NCI-H1105 (cell line): Measurements from ENCODE around the gene SLITRK3.
"Not testable (repeated sequence)": the region's sequence is repeated elsewhere in the genome, so short reads cannot be mapped to it uniquely, and the experiment has no call there.

Source experiments
- DNase-seq: peaks from one replicate; lab custom pipeline; 2025; lab: John Stamatoyannopoulos, UW

The SLITRK3 gene

DNA sequence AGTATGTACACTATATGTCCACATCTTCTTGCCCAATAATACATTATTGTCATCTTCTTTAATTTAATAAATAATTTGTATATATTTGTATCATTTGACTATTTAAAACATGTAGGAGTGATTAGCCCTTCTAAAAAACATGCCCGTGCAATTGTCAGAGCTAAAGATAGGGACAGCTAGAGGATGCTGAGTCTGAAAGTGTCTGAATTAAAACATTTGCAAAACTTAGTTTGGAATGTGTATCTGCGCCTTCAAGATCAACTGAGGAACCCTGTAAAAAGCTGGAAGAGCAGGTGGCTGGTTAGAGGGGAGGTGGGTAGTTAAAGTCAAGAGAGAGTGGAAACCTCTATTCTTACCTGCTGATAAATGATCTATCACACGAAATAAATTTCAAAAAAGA is 4.7 kb downstream of the SLITRK3 start:
- no peak for DNase-seq

DNA sequence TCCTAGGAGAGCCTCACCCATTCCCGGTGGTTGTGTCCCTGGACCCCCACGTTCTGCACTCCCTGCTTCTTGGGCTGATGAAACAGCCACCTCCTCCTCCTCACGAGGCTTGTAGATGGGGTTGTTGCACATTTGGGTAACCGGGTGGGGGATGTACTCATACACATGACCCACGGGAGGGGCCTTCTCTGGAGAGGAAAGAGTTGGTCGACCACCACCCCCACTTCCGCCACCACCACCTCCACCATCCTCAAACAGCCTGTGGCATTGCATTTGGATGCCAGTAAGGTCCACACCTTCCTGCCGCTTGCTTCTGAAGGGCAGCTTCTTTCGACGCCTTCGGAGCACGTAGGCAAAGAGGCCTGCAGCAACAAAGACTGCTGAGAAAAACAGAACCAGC is 7.7 kb downstream of the SLITRK3 start:
- DNase-seq: no peak

DNA sequence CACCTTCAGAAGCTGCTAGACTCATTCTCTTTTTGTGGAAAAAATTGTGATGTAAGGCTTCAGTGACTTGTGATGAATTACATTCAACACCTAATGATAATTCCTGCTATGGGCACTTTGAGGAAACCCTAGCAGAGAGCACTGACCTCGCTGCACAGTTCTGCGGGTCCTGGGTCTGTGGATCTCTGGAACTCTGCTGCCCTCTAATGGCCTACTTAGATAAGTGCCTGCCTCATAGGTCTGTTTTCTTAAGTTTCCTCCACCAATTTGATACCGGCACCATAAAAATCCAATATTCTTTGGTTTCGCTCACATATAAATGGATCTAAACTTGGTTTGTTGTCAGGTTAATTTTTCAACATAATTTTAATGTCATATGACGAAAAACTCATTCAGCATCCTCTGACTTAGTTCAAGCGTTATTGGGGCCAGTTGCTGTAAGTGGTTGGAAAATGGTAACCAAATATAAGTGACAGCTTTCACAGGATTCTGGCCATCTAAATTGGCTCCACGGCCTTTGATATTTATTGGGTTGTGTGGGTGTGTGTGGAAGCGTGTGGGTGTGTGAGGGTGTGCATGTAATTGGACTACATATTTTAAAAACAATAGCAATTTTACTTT is 10.4 kb downstream of the SLITRK3 start:
- DNase-seq: peak; percentile 85

DNA sequence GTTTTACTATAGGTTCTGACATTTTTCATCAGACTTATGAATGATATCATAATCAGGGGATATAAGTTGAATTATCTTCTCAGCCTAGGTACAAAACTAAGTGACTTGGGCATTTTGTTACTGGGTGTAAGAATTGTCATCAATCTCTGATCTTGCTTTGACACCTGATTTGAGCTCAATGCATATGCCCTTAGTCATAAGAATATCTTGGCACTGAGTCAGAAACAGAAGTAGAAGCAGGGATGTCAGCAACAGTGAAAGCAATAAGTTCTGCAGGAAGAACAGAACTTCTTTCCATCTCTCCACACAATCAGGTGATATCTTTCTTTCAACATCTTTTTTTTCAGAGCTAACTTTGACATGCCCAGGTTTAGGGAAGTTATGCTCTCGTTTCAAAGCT is 14.6 kb downstream of the SLITRK3 start:
- DNase-seq: no peak

DNA sequence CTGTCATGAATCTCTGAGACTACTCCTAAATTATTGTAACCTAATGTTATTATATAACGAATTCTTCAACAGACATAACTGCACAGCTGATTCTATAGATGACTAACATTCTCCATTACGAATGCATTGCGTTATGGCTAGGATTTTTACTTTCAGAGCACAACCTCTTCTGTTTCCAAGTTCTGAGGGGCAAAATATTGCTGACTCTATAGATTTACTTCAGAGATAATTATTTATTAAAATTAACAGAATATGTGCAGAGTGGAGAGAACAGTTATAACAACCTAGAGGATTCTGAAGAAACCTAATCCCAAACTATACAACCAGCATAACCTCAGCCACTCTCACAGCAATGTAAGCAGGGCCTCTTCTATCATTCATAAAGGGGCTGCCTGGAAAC is 25.9 kb downstream of the SLITRK3 start:
- DNase-seq: no peak

DNA sequence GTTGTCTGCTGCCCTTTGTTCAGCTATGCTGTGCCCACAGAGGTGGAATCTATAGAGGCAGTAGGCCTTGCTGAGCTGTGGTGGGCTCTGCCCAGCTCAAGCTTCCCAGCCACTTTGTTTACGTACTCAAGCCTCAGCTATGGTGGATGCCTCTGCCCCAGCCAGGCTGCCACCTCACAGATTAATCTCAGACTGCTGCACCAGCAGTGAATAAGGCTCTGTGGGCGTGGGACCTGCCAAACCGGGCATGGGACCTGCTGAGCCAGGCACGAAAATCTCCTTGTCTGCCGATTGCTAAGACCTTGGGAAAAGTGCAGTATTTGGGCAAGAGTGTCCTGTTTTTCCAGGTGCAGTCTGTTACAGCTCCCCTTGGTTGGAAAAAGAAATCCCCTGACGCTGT is 26.8 kb downstream of the SLITRK3 start:
- DNase-seq: no peak

DNA sequence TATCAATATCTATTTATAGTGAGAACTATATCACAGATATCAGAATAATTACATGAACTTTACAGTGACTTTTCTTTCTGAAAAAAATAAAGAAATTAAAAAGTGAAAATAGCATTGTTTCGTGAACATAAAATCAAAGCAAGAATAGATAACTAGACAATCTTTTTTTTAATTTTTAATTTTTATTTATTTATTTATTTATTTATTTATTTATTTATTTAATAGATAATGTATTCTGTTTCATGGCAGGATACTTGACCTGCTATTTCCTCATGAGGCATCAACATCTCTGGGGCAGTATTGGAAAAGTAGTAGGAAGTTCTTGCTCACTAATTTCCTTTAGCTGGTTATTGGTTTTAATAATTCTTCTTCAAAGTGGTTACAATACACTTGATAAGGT is 33.3 kb downstream of the SLITRK3 start:
- DNase-seq: no peak

DNA sequence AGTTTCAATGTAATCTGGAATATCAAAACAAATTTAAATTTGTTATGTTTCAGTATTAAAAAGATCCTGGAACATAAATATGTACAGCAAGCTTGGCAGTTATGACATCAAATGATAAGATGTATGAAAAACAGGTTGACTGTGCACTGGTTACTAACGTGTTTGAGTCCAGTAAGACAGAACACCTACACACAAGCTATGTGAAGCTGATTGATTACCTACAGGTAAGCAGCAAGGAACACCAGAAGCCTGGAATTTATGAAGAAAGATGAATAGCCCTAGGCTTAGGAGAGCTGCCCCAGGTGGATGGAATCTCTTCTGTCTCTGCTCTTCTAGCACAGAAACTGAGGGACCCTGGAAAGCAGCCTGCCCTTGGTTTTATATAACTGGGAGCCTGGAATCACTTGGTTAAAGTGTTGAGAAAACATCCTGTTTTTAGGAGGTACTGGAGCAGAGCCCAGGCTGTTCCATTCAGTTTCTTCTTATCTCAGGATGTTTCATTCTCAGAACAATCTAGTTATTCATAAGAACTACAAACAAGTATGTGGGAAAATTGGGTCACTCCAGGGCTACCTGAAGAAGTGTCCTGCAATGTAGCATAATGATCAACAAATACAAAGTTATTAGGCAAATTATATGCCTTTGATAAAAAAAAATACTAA is 36.3 kb downstream of the SLITRK3 start:
- DNase-seq: no peak

DNA sequence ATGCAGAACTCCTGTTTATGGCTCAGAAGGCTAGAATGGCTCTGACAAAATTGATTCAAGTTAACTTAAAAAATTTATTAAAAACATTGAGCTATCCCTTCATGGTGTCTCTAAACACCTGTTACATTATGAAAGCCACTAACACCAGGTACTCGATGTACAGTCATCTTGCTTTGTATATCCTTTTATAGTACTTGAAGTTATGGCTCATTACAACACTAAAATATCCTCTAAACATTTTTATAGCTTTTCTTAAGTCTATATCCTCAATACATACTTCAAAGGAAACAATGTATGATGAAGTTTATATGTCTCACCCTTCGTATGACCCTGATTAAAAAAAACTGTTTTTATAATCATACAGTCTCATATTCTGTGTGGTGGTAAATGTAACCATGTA is 38.2 kb downstream of the SLITRK3 start:
- DNase-seq: no peak

DNA sequence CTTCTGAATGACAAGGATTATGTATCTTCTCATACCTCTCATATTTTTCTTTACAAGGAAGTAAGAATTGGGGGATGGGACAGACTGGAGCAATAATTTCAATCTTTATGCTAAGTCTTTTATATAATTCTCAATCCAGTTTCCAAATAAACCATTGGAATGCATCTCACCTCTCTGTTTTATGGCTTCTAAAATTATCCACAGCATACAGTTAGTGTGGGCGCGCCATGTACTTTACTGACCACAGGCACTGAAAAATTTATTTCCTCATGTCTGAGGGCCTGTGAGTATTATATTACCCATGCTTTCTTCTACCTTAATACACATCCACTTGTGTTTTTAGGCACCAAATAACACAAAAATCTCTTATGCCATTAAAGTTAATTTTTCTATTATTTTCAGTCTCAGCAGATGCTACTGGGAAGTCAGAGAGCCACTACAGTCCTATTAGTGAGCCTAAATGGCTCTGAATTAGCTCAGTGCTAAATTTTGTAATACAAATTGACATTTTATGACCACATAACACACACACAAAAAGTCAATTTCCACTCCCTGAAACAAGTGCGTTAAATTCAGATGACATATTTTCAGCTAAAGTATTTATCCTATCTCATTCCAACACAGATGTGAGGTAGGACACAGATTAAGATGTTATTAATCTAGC is 39.3 kb downstream of the SLITRK3 start:
- DNase-seq: peak; percentile 33

DNA sequence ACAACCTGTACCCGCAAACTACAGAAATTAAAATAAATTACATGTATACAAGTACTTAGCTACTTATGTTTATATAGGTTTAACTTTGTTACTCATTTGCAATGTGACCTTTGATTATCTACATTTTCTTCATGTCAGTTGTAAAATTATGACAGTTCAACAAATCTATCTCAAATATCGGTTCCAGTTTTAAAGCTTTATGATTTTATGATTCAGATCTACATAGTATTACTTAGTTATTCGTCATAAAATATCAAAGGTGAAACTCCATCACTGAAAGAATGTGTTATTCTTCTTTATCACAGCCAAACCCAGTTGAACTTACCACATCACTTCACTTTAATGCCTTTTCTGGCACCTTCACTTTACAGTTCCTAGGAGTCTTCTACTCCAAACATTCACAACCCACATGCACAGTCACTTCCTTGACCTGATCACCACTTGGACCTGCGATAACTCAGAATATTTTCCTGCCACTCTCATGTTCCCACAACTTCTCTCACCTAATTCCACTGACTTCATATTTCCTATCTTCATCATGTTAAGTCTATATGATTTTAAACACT is 47.2 kb downstream of the SLITRK3 start:
- no peak for DNase-seq

DNA sequence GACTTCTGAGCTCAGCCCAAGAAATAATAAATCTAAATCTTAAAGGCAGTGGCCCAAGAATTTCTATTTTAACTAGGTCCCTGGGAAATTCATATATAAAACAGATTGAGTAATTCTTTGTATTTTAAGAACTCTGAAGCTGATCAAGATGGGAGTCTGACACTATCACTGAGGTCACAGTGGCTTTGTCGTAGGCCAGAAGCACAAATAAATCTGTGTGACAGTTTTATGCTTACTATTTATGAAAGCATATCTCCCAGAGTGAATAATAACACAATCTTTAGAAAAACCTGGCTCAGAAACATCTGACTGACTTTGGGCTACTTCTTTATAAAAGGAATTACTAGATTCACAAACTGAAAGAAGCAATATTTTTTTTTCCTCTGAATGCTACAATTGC is 51.9 kb downstream of the SLITRK3 start:
- DNase-seq: no peak

DNA sequence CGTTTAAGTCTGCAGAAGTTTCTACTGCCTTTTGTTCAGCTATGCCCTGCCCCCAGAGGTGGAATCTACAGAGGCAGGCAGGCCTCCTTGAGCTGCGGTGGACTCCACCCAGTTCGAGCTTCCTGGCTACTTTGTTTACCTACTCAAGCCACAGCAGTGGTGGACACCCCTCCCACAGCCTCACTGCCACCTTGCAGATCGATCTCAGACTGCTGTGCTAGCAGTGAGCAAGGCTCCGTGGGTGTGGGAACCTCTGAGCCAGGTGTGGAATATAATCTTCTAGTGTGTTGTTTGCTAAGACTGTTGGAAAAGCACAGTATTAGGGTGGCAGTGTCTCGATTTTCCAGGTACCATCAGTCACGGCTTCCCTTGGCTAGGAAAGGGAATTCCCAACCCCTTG is 56.3 kb downstream of the SLITRK3 start:
- not testable (repeated sequence) for DNase-seq
